HT-29 (cell line): Measurements from ENCODE around the gene ARL14. TPM values are rescaled to one million over a fixed set of nuclear protein-coding genes. Genes with fewer than 3 reads are reported as not detected.
"Not testable (repeated sequence)": the region's sequence is repeated elsewhere in the genome, so short reads cannot be mapped to it uniquely, and the experiment has no call there.

Source experiments
- DNase-seq: peaks from one replicate; pipeline ENCODE4 v3.0.0-alpha.2; 2015; ENCODE audit warnings: low spot score
- total RNA-seq: library from RNA; depleted of rRNA; stranded (reverse); fragments of >200 nt; shearing (Covaris generic); gene quantifications from 2 replicates; pipeline ENCODE4 v1.2.3, GENCODE V29; 2014

The ARL14 gene
- total RNA-seq, 1 experiment from 2014 or later: 4.3 TPM

- DNase-seq: peak; percentile 54
These were observed 1.3 kb upstream of the ARL14 start for GRCh38 chr3:160675566-160676124.

- DNase-seq: peak; percentile 70
These were observed 510 bp downstream of the ARL14 start for GRCh38 chr3:160677459-160677881.

GRCh38 chr3:160678292-160678842, 1.4 kb downstream of the ARL14 start:
- DNase-seq: peak; percentile 81

GRCh38 chr3:160684368-160684740, 7.4 kb downstream of the ARL14 start:
- DNase-seq: no peak

GRCh38 chr3:160685144-160685766, 8.3 kb downstream of the ARL14 start:
- no peak for DNase-seq

- DNase-seq: peak; percentile 64
These were observed 10.1 kb downstream of the ARL14 start for GRCh38 chr3:160686955-160687535.

GRCh38 chr3:160691151-160691550, 14.2 kb downstream of the ARL14 start:
- DNase-seq: no peak

GRCh38 chr3:160691962-160692361, 15.0 kb downstream of the ARL14 start:
- DNase-seq: no peak

- no peak for DNase-seq
These were observed 16.2 kb downstream of the ARL14 start for GRCh38 chr3:160693191-160693590.

GRCh38 chr3:160694345-160694744, 17.4 kb downstream of the ARL14 start:
- no peak for DNase-seq

GRCh38 chr3:160695003-160695402, 18.0 kb downstream of the ARL14 start:
- DNase-seq: no peak

- DNase-seq: no peak
These were observed 19.0 kb downstream of the ARL14 start for GRCh38 chr3:160695915-160696327.

- DNase-seq: peak; percentile 32
These were observed 20.8 kb downstream of the ARL14 start for GRCh38 chr3:160697637-160698380.

GRCh38 chr3:160698599-160699195, 21.7 kb downstream of the ARL14 start:
- DNase-seq: no peak

GRCh38 chr3:160701490-160701889, 24.5 kb downstream of the ARL14 start:
- DNase-seq: no peak

GRCh38 chr3:160702290-160702689, 25.3 kb downstream of the ARL14 start:
- no peak for DNase-seq

- no peak for DNase-seq
These were observed 27.0 kb downstream of the ARL14 start for GRCh38 chr3:160703974-160704373.

- peak; percentile 79 for DNase-seq
These were observed 30.3 kb downstream of the ARL14 start for GRCh38 chr3:160707187-160707794.

- no peak for DNase-seq
These were observed 32.7 kb downstream of the ARL14 start for GRCh38 chr3:160709477-160710182.

GRCh38 chr3:160713144-160713543, 36.2 kb downstream of the ARL14 start:
- DNase-seq: not testable (repeated sequence)

- DNase-seq: no peak
These were observed 42.8 kb downstream of the ARL14 start for GRCh38 chr3:160719710-160720109.
